RWPE2 (cell line): Measurements from ENCODE around the gene ZNF211.
A peak's percentile ranks its signal among the peaks of the same experiment; 100 is the strongest.

Experiments
- ATAC-seq: fragments of 200-7000 bp; cut with Tn5 transposase; 3 replicates; pipeline ENCODE4 v1.9.1; 2021; ENCODE audit warnings: low read depth
- DNase-seq: peaks from one replicate; pipeline ENCODE4 v3.0.0-alpha.2; 2020; ENCODE audit warnings: low spot score
- H3K27ac ChIP-seq: fragments of 450-650 bp; 2 replicates; pipeline ENCODE4 v1.5.1; 2017; ENCODE audit warnings: mild to moderate bottlenecking; ENCODE audit not compliant: poor library complexity, severe bottlenecking
- H3K27me3 ChIP-seq: fragments of 250-450 bp; sonication (Bioruptor Pico); 2 replicates; pipeline ENCODE4 v1.5.1; 2021; ENCODE audit warnings: mild to moderate bottlenecking, moderate library complexity; ENCODE audit not compliant: insufficient read depth, poor library complexity, severe bottlenecking
- H3K36me3 ChIP-seq: fragments of 250-450 bp; sonication (Bioruptor Pico); 2 replicates; pipeline ENCODE4 v1.5.1; 2020; ENCODE audit warnings: low read depth, mild to moderate bottlenecking, moderate library complexity
- H3K4me1 ChIP-seq: fragments of 250-450 bp; sonication (Bioruptor Pico); 2 replicates; pipeline ENCODE4 v1.5.1; 2021; ENCODE audit warnings: mild to moderate bottlenecking, moderate library complexity; ENCODE audit not compliant: insufficient read depth, poor library complexity, severe bottlenecking
- H3K4me3 ChIP-seq: fragments of 250-450 bp; sonication (Bioruptor Pico); 2 replicates; pipeline ENCODE4 v1.5.1; 2021; ENCODE audit warnings: mild to moderate bottlenecking, moderate library complexity; ENCODE audit not compliant: severe bottlenecking
- H3K9me3 ChIP-seq: fragments of 250-450 bp; sonication (Bioruptor Pico); 2 replicates; pipeline ENCODE4 v1.5.1; 2021; ENCODE audit warnings: mild to moderate bottlenecking, moderate library complexity; ENCODE audit not compliant: severe bottlenecking
- CTCF ChIP-seq: fragments of 450-650 bp; IDR thresholded peaks from one replicate; pipeline ENCODE4 v1.5.1; 2017; ENCODE audit warnings: mild to moderate bottlenecking, moderate library complexity; ENCODE audit not compliant: poor library complexity, severe bottlenecking

The ZNF211 gene

DNA sequence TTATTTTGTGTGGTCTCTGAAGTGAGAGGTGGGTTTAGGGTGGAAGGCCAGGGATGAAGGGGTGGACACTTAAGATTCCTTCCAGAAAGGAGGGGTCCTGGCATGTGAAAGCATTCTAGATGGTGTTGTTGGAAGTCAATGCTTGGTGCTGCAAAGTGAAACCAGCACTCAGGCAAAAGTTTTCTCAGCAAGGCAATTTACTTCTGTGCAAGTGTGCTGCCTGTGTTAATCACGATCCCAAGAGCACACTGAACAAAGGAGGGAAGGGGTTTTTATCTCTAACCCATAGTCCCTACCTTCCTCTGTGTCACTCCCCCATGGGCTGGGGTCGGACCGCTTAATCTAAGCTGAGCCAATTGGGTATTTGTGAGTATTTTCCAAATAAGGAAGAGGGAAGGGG is 17.6 kb upstream of the ZNF211 start:
- Histone ChIP-seq H3K27ac (no peak overlapping the region), H3K4me3 (no peak overlapping the region), H3K36me3 (peaks cover 50% of the 10 kb centered on the region), H3K9me3 (peaks cover 39% of the 10 kb centered on the region), H3K4me1 (no peaks in the 10 kb centered on the region), H3K27me3 (no peaks in the 10 kb centered on the region)
- no peak for DNase-seq
- TF ChIP-seq CTCF = no peak
- no peak for ATAC-seq

- no peak for TF ChIP-seq CTCF
- peaks cover 45% of the 10 kb centered on the region for H3K9me3 ChIP-seq
- no peak overlapping the region for H3K4me3 ChIP-seq
- DNase-seq = no peak
- H3K27me3 ChIP-seq = no peaks in the 10 kb centered on the region
- ATAC-seq = no peak
- H3K27ac ChIP-seq = no peak overlapping the region
- peaks cover 78% of the 10 kb centered on the region for H3K36me3 ChIP-seq
- H3K4me1 ChIP-seq = no peaks in the 10 kb centered on the region
These were observed 12.2 kb upstream of the ZNF211 start for GRCh38 chr19:57620673-57621348.

DNA sequence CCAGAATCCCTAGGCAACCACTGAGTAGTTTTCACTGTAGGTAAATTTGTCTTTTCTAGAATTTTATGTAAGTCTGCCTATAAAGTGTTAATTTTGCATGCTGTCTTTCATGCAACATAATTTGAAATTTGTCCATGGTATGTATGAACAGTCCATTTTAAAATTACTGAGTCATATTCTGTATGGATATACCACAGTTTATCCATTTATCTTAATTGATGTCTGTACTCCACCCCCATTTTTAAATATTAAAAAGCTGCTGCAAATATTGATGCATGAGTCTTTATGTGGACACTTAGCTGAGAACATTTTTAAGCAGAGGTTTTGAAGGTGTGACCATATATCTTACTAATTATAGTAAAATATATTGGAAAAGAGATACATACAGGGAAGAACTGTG is 9.9 kb upstream of the ZNF211 start:
- Histone ChIP-seq H3K27ac (no peak overlapping the region), H3K27me3 (no peaks in the 10 kb centered on the region), H3K36me3 (peaks cover 58% of the 10 kb centered on the region), H3K4me1 (no peaks in the 10 kb centered on the region), H3K4me3 (no peak overlapping the region), H3K9me3 (peaks cover 27% of the 10 kb centered on the region)
- no peak for TF ChIP-seq CTCF
- no peak for DNase-seq
- no peak for ATAC-seq

- DNase-seq (no peak), ATAC-seq (no peak)
- Histone ChIP-seq H3K4me3 (peak overlapping the region; percentile 57), H3K27me3 (no peaks in the 10 kb centered on the region), H3K36me3 (peaks cover 44% of the 10 kb centered on the region), H3K4me1 (no peaks in the 10 kb centered on the region), H3K9me3 (peaks cover 4% of the 10 kb centered on the region), H3K27ac (no peak overlapping the region)
- no peak for TF ChIP-seq CTCF
These were observed 814 bp downstream of the ZNF211 start for GRCh38 chr19:57633832-57634131.

GRCh38 chr19:57637379-57637778 is 4.4 kb downstream of the ZNF211 start:
- H3K4me3 ChIP-seq = no peak overlapping the region
- peaks cover 3% of the 10 kb centered on the region for H3K4me1 ChIP-seq
- H3K27me3 ChIP-seq = no peaks in the 10 kb centered on the region
- ATAC-seq (no peak), DNase-seq (no peak)
- H3K9me3 ChIP-seq = peaks cover 14% of the 10 kb centered on the region
- H3K27ac ChIP-seq = no peak overlapping the region
- peaks cover 76% of the 10 kb centered on the region for H3K36me3 ChIP-seq
- no peak for TF ChIP-seq CTCF
